H1 (cell line): ENCODE measurements around the gene FGF12. TPM values are rescaled to one million over a fixed set of nuclear protein-coding genes. Genes with fewer than 3 reads are reported as not detected.

Source experiments
- CTCF ChIA-PET: fragments of 300-600 bp; sonication (Branson Sonifier 250); formaldehyde crosslinking; loops from one replicate; lab custom pipeline; 2021; ENCODE audit not compliant: partially characterized antibody; lab: Charles Lee
- POLR2A ChIA-PET: fragments of 300-600 bp; sonication (Branson Sonifier 250); formaldehyde crosslinking; loops from one replicate; lab custom pipeline; 2021; ENCODE audit warnings: inconsistent platforms; ENCODE audit not compliant: partially characterized antibody; lab: Charles Lee
- DNase-seq, 2 experiments: peaks; one replicate each; pipeline versions ENCODE4 v3.0.0 to v3.0.0-alpha.2; 2010 to 2022; ENCODE audit warnings: low spot score in 2 of 2, low read depth in 1 of 2, mixed read lengths in 1 of 2
- FAIRE-seq: peaks from 2 replicates; lab custom pipeline; 2011; peaks lifted over from hg19 to GRCh38; lab: Jason Lieb, UNC
- H2AFZ ChIP-seq: 2 replicates; pipeline ENCODE4 v1.8.1; 2012; ENCODE audit warnings: low read length, inconsistent platforms
- H2AK5ac ChIP-seq: 2 replicates; pipeline ENCODE4 v1.6.1; 2013; ENCODE audit warnings: low read depth, low read length
- H2BK120ac ChIP-seq: replicated peaks from 2 replicates; pipeline ENCODE3; 2013; ENCODE audit warnings: low read depth, low read length, inconsistent platforms
- H2BK12ac ChIP-seq: 2 replicates; pipeline ENCODE4 v1.6.1; 2013; ENCODE audit warnings: low read depth, low read length
- H2BK15ac ChIP-seq: 2 replicates; pipeline ENCODE4 v1.6.1; 2013; ENCODE audit warnings: low read length
- H2BK20ac ChIP-seq: 2 replicates; pipeline ENCODE4 v1.6.1; 2013; ENCODE audit warnings: low read length
- H2BK5ac ChIP-seq: 2 replicates; pipeline ENCODE4 v1.6.1; 2013; ENCODE audit warnings: low read depth, low read length
- H3K14ac ChIP-seq: 2 replicates; pipeline ENCODE4 v1.6.1; 2013; ENCODE audit warnings: inconsistent platforms; ENCODE audit not compliant: insufficient read length
- H3K18ac ChIP-seq: 2 replicates; pipeline ENCODE4 v1.6.1; 2013; ENCODE audit warnings: low read length; ENCODE audit errors: extremely low read depth
- H3K23ac ChIP-seq: 2 replicates; pipeline ENCODE4 v1.6.1; 2013; ENCODE audit warnings: inconsistent platforms; ENCODE audit not compliant: insufficient read length
- H3K23me2 ChIP-seq: 2 replicates; pipeline ENCODE4 v1.6.1; 2013; ENCODE audit warnings: low read depth, low read length
- H3K27ac ChIP-seq: 2 replicates; pipeline ENCODE4 v1.6.1; 2011; ENCODE audit warnings: low read depth, low read length, inconsistent platforms
- H3K27me3 ChIP-seq, 4 experiments: replicated peaks in 1 of 4; 1 replicate in 1 of 4; 2 replicates in 3 of 4; pipeline versions ENCODE4 v1.6.1 to v1.8.1; 2011 to 2013; ENCODE audit warnings: low read length in 3 of 4, mild to moderate bottlenecking in 3 of 4, inconsistent platforms in 2 of 4, mixed read lengths in 2 of 4, moderate library complexity in 1 of 4; ENCODE audit not compliant: control insufficient read depth in 3 of 4, insufficient read depth in 3 of 4; ENCODE audit errors: extremely low read depth in 1 of 4
- H3K36me3 ChIP-seq, 4 experiments: 2 replicates each; pipeline versions ENCODE4 v1.6.1 to v1.8.1; 2011 to 2013; ENCODE audit warnings: mild to moderate bottlenecking in 4 of 4, low read length in 3 of 4, moderate library complexity in 2 of 4, control low read depth in 1 of 4, inconsistent platforms in 1 of 4; ENCODE audit not compliant: insufficient read depth in 4 of 4, control insufficient read depth in 2 of 4
- H3K4ac ChIP-seq: replicated peaks from 2 replicates; pipeline ENCODE3; 2013; ENCODE audit warnings: low read length, low read depth, mixed read lengths, inconsistent platforms; ENCODE audit not compliant: insufficient read length
- H3K4me1 ChIP-seq, 4 experiments: replicated peaks in 1 of 4; 1 replicate in 1 of 4; 2 replicates in 3 of 4; pipeline versions ENCODE4 v1.6.1 to v1.8.1; 2011 to 2013; ENCODE audit warnings: low read length in 3 of 4, inconsistent platforms in 2 of 4, mixed read lengths in 1 of 4; ENCODE audit not compliant: insufficient read depth in 4 of 4, control insufficient read depth in 3 of 4
- H3K4me2 ChIP-seq, 2 experiments: 2 replicates each; pipeline versions ENCODE4 v1.6.1 to v1.8.1; 2011 to 2013; ENCODE audit warnings: low read depth in 2 of 2, low read length in 2 of 2, control low read depth in 1 of 2, inconsistent platforms in 1 of 2, mild to moderate bottlenecking in 1 of 2; ENCODE audit not compliant: insufficient read depth in 1 of 2
- H3K4me3 ChIP-seq, 4 experiments: fragments of 200-600, 300-600 bp in 1 of 4; sonication (generic), shearing (Covaris generic), sonication (Bioruptor Twin) in 1 of 4; 2 replicates each; pipeline versions ENCODE4 v1.5.1 to v1.8.1; 2011 to 2016; ENCODE audit warnings: low read length in 4 of 4, low read depth in 3 of 4, control low read depth in 2 of 4, inconsistent platforms in 2 of 4, mild to moderate bottlenecking in 2 of 4, mixed read lengths in 1 of 4, moderate library complexity in 1 of 4; ENCODE audit not compliant: insufficient read depth in 2 of 4; ENCODE audit errors: extremely low read depth in 1 of 4
- H3K56ac ChIP-seq: replicated peaks from 2 replicates; pipeline ENCODE3; 2013; ENCODE audit warnings: low read depth, mild to moderate bottlenecking, mixed read lengths, low read length, inconsistent platforms; ENCODE audit not compliant: insufficient read length
- H3K79me1 ChIP-seq: 2 replicates; pipeline ENCODE4 v1.6.1; 2013; ENCODE audit warnings: low read depth, low read length, control low read depth
- H3K79me2 ChIP-seq, 2 experiments: 2 replicates each; pipeline versions ENCODE4 v1.6.1 to v1.8.1; 2012 to 2013; ENCODE audit warnings: low read length in 2 of 2, mild to moderate bottlenecking in 2 of 2, inconsistent platforms in 1 of 2; ENCODE audit not compliant: insufficient read depth in 2 of 2, control insufficient read depth in 1 of 2
- H3K9ac ChIP-seq, 4 experiments: replicated peaks in 1 of 4; 1 replicate in 1 of 4; 2 replicates in 3 of 4; pipeline versions ENCODE4 v1.6.1 to v1.8.1; 2011 to 2013; ENCODE audit warnings: low read depth in 3 of 4, low read length in 3 of 4, control low read depth in 2 of 4, mild to moderate bottlenecking in 2 of 4, moderate library complexity in 2 of 4, inconsistent platforms in 1 of 4; ENCODE audit errors: extremely low read depth in 1 of 4
- H3K9me3 ChIP-seq, 2 experiments: 2 replicates each; pipeline versions ENCODE4 v1.6.1 to v1.8.1; 2012 to 2013; ENCODE audit warnings: mild to moderate bottlenecking in 2 of 2, moderate library complexity in 2 of 2, control low read depth in 1 of 2, inconsistent platforms in 1 of 2, low read depth in 1 of 2, low read length in 1 of 2, mixed read lengths in 1 of 2; ENCODE audit not compliant: insufficient read depth in 2 of 2
- H4K20me1 ChIP-seq, 2 experiments: replicated peaks in 1 of 2; 2 replicates each; pipeline versions ENCODE3 to v1.8.1; 2011 to 2013; ENCODE audit warnings: inconsistent platforms in 2 of 2, low read length in 2 of 2, mild to moderate bottlenecking in 1 of 2; ENCODE audit not compliant: insufficient read depth in 2 of 2, control insufficient read depth in 1 of 2
- H4K5ac ChIP-seq: 2 replicates; pipeline ENCODE4 v1.6.1; 2013; ENCODE audit warnings: low read length, low read depth, mixed read lengths, inconsistent platforms; ENCODE audit not compliant: insufficient read length
- H4K8ac ChIP-seq: 2 replicates; pipeline ENCODE4 v1.8.0; 2013; ENCODE audit warnings: mild to moderate bottlenecking, moderate library complexity, low read length, inconsistent platforms; ENCODE audit not compliant: insufficient read depth; ENCODE audit errors: extremely low read depth
- H4K91ac ChIP-seq: replicated peaks from 2 replicates; pipeline ENCODE3; 2013; ENCODE audit warnings: low read length, mixed read lengths, inconsistent platforms; ENCODE audit not compliant: insufficient read length
- BCL11A ChIP-seq, 2 experiments: IDR thresholded peaks; one replicate each; pipeline ENCODE4 v1.6.1; 2011; ENCODE audit warnings: low read depth in 2 of 2, low read length in 2 of 2, mild to moderate bottlenecking in 2 of 2
- CHD1 ChIP-seq: IDR thresholded peaks from 2 replicates; pipeline ENCODE4 v1.6.1; 2012; ENCODE audit warnings: low read depth, low read length, improper control_type of control experiment
- CTBP2 ChIP-seq: IDR thresholded peaks from 2 replicates; pipeline ENCODE4 v1.7.0; 2011; ENCODE audit warnings: borderline replicate concordance, mild to moderate bottlenecking, moderate library complexity, mixed read lengths, low read length; ENCODE audit not compliant: insufficient read depth, insufficient read length
- PHF8 ChIP-seq: fragments of 200-600 bp; sonication (generic); conservative IDR thresholded peaks from 2 replicates; pipeline ENCODE4 v1.7.1; 2012; ENCODE audit warnings: low read depth, mild to moderate bottlenecking, inconsistent platforms, low read length, moderate library complexity
- RFX5 ChIP-seq: IDR thresholded peaks from 2 replicates; pipeline ENCODE4 v1.6.1; 2011; ENCODE audit warnings: low read depth, low read length, improper control_type of control experiment, borderline replicate concordance
- RXRA ChIP-seq: IDR thresholded peaks from 2 replicates; pipeline ENCODE4 v1.6.1; 2011; ENCODE audit warnings: low read depth, mild to moderate bottlenecking, low read length, moderate library complexity; ENCODE audit not compliant: insufficient read depth
- SP2 ChIP-seq: IDR thresholded peaks from 2 replicates; pipeline ENCODE4 v1.6.1; 2012; ENCODE audit warnings: mild to moderate bottlenecking, low read length, inconsistent platforms
- SP4 ChIP-seq: IDR thresholded peaks from 2 replicates; pipeline ENCODE4 v1.6.1; 2012; ENCODE audit warnings: low read length, inconsistent platforms
- SRF ChIP-seq: IDR thresholded peaks from 2 replicates; pipeline ENCODE4 v1.6.1; 2011; ENCODE audit warnings: mild to moderate bottlenecking, low read depth, low read length, moderate library complexity
- TCF12 ChIP-seq: IDR thresholded peaks from 2 replicates; pipeline ENCODE4 v1.6.1; 2011; ENCODE audit warnings: low read depth, mild to moderate bottlenecking, low read length
- WGBS, 2 experiments: shearing (Covaris generic) in 1 of 2; methylation state at CpG; one replicate each; pipeline versions ENCODE4 v1.1.6 to v1.1.7; 2013 to 2015; ENCODE audit warnings: low lambda C conversion rate in 2 of 2, mixed read lengths in 2 of 2, inconsistent platforms in 1 of 2, low coverage in 1 of 2, missing lambda C conversion rate in 1 of 2; ENCODE audit not compliant: insufficient replicate concordance in 2 of 2, insufficient coverage in 1 of 2, insufficient read length in 1 of 2; ENCODE audit errors: extremely low coverage in 1 of 2, missing lambda C conversion rate in 1 of 2; 5-methylcytosine and 5-hydroxymethylcytosine counted together
- polyA plus RNA-seq, 7 experiments: library from polyadenylated mRNA; depleted of rRNA in 3 of 7; stranded (reverse) in 5 of 7; unstranded in 2 of 7; fragments of >200 nt in 5 of 7; fragments of 200-250 nt in 2 of 7; gene quantifications; 1 replicate in 5 of 7; 2 replicates in 1 of 7; 4 replicates in 1 of 7; pipeline versions ENCODE4 v1.2.1 to v1.2.3, GENCODE V29; 2011 to 2013; ENCODE audit warnings: missing spikeins in 2 of 7, mixed read lengths in 2 of 7
- total RNA-seq: library from RNA; stranded (reverse); fragmentation: NEBNext Ultra II Directional; extraction: Animal tissue kit (Norgen Biotek cat#: 25700); gene quantifications from 2 replicates; pipeline ENCODE4 v1.2.1, GENCODE V29; 2021
- TF ChIP-seq, protein P1 (sequence below): IDR thresholded peaks from 2 replicates; pipeline ENCODE4 v1.6.1; 2012; ENCODE audit warnings: low read length, inconsistent platforms
- TF ChIP-seq, protein P2 (sequence below): IDR thresholded peaks from 2 replicates; pipeline ENCODE4 v1.6.1; 2012; ENCODE audit warnings: inconsistent platforms

The FGF12 gene
- total and polyA plus RNA-seq, 2 of the 8 experiments (the other 6 are each of a cell fraction or from before 2014, with no cell fraction given), result 4.1 to 16.6 TPM

DNA sequence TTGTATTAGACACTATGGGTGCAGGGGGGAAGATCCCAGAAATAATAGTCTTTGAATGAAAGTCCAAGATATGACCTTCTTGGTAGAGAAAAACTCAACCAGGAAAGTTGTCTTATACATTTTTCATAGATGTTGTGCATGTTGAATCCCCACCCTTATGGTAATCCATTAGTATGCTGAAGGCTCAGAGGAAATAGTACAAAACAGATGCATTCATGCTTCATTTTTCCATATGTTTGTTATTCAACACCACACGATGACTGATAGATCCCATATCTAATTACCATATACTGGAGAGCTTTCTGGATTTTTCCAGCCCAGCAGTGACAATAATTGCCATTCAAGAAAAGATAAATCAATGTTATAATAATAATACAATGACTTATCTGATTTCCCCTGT, 487.4 kb downstream of the FGF12 start:
- Histone ChIP-seq H3K14ac (no peak overlapping the region), H2AK5ac (no peak overlapping the region), H3K56ac (no peak overlapping the region), H3K79me2 (no peaks in the 10 kb centered on the region), H4K20me1 (no peaks in the 10 kb centered on the region), H3K18ac (no peak overlapping the region), H4K91ac (no peak overlapping the region), H3K9ac (no peak overlapping the region), H3K4me1 (no peaks in the 10 kb centered on the region), H3K4me3 (no peak overlapping the region), H4K5ac (no peak overlapping the region), H3K79me1 (no peaks in the 10 kb centered on the region), H2BK12ac (no peak overlapping the region), H3K4me2 (no peak overlapping the region), H3K27me3 (no peaks in the 10 kb centered on the region), H2BK5ac (no peak overlapping the region), H2BK120ac (no peak overlapping the region), H3K23ac (no peak overlapping the region), H3K9me3 (peaks cover 0 to 2% of the 10 kb centered on the region in 2 experiments; a peak in 1 of 4 replicates), H3K23me2 (no peaks in the 10 kb centered on the region), H3K4ac (no peak overlapping the region), H2BK15ac (no peak overlapping the region), H4K8ac (no peak overlapping the region), H2BK20ac (no peak overlapping the region), H3K27ac (no peak overlapping the region), H3K36me3 (no peaks in the 10 kb centered on the region), H2AFZ (no peak overlapping the region)
- no peak for TF ChIP-seq RFX5
- TF ChIP-seq CHD1, result no peak
- TF ChIP-seq, protein P1, sequence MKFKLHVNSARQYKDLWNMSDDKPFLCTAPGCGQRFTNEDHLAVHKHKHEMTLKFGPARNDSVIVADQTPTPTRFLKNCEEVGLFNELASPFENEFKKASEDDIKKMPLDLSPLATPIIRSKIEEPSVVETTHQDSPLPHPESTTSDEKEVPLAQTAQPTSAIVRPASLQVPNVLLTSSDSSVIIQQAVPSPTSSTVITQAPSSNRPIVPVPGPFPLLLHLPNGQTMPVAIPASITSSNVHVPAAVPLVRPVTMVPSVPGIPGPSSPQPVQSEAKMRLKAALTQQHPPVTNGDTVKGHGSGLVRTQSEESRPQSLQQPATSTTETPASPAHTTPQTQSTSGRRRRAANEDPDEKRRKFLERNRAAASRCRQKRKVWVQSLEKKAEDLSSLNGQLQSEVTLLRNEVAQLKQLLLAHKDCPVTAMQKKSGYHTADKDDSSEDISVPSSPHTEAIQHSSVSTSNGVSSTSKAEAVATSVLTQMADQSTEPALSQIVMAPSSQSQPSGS, result no peak
- TF ChIP-seq TCF12, result no peak
- no peak for TF ChIP-seq PHF8
- no peak for TF ChIP-seq BCL11A (IDR thresholded peaks at IDR 0.05; ENCODE audit: low read depth in 2 of 2, low read length in 2 of 2)
- no peak for TF ChIP-seq SP4
- no peak for TF ChIP-seq SRF
- TF ChIP-seq CTBP2, result no peak
- no peak for TF ChIP-seq RXRA
- TF ChIP-seq, protein P2, sequence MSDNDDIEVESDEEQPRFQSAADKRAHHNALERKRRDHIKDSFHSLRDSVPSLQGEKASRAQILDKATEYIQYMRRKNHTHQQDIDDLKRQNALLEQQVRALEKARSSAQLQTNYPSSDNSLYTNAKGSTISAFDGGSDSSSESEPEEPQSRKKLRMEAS, result no peak
- TF ChIP-seq SP2, result no peak
- ChIA-PET POLR2A (no interaction called here), CTCF (interaction anchor here (3.3 kb wide), 1 partner anchor 183 kb away, joined by 16 read pairs; no protein-coding TSS in a partner anchor)
- DNase-seq (no peak), FAIRE-seq (no peak)
- 85% methylated on average over 1 of the region's 1 CpG; no CpG with 5 or more reads in 1 of the 2 experiments for whole genome bisulfite sequencing, 2 experiments
